Nephron (organoid): Measurements from ENCODE around the gene SHC1.

Experiments
- H3K27ac Mint-ChIP-seq, 3 experiments: 2 replicates each; pipeline ENCODE4 v1.8.0; 2020; ENCODE audit warnings: mixed read lengths in 3 of 3, mild to moderate bottlenecking in 2 of 3, moderate library complexity in 1 of 3
- H3K27me3 Mint-ChIP-seq: 2 replicates; pipeline ENCODE4 v1.8.0; 2021; ENCODE audit warnings: low read depth, mild to moderate bottlenecking, moderate library complexity, mixed read lengths
- H3K36me3 Mint-ChIP-seq: 2 replicates; pipeline ENCODE4 v1.8.0; 2020; ENCODE audit warnings: low read depth, mixed read lengths
- H3K4me1 Mint-ChIP-seq: 2 replicates; pipeline ENCODE4 v1.8.0; 2020; ENCODE audit warnings: mixed read lengths
- H3K4me3 Mint-ChIP-seq, 3 experiments: 2 replicates each; pipeline ENCODE4 v1.8.0; 2020; ENCODE audit warnings: mild to moderate bottlenecking in 3 of 3, mixed read lengths in 3 of 3, moderate library complexity in 2 of 3
- H3K9me3 Mint-ChIP-seq: 2 replicates; pipeline ENCODE4 v1.8.0; 2020; ENCODE audit warnings: mixed read lengths
- TF ChIP-seq, protein P1 (sequence below), 3 experiments: fragments of 200-600 bp; sonication (generic); IDR thresholded peaks; one replicate each; pipeline ENCODE4 v1.5.0; 2021; ENCODE audit warnings: antibody characterized with exemption in 3 of 3; ENCODE audit not compliant: unreplicated experiment in 3 of 3

Gene SHC1

DNA sequence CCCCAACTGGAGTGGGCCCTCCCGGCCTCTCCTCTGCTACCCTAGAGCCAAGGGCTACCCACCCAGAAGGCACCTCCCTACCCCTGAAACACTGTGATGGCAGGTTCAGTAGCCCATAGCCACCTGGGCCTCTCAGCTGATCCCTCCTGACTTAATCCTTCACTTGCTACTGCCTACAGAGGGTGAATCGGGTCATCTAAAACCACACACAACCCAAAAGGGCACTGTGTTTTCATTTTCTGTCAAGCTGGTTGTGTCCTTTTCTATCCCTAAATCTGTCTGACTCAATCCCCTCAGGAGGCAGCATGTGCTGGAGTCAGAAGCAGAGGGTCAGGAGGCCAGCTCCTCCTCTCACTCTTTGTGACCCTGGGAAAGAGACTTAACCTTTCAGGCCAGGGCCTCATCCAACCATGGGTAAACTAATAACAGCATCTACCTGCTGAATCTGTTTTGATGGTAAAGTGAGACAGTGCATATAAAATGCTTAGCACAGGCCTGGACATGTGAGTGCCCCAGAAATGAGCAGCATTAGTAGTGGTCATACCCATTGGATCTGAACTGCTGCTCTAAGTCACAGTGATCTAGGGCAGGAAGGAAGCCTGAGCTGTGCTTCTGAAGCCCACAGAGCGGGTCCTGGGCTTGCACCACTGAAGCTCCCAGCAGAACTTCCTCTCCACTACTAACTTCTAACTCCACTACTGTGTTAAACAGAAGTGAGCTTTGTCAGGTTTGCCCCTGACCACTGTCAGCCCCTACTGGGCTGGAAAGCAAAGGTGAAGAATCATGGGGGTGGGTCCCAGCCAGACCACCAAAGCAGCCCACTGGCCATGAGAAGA is 45.0 kb downstream of the SHC1 start:
- H3K9me3 Mint-ChIP-seq = no peaks in the 10 kb centered on the region
- TF ChIP-seq, protein P1, sequence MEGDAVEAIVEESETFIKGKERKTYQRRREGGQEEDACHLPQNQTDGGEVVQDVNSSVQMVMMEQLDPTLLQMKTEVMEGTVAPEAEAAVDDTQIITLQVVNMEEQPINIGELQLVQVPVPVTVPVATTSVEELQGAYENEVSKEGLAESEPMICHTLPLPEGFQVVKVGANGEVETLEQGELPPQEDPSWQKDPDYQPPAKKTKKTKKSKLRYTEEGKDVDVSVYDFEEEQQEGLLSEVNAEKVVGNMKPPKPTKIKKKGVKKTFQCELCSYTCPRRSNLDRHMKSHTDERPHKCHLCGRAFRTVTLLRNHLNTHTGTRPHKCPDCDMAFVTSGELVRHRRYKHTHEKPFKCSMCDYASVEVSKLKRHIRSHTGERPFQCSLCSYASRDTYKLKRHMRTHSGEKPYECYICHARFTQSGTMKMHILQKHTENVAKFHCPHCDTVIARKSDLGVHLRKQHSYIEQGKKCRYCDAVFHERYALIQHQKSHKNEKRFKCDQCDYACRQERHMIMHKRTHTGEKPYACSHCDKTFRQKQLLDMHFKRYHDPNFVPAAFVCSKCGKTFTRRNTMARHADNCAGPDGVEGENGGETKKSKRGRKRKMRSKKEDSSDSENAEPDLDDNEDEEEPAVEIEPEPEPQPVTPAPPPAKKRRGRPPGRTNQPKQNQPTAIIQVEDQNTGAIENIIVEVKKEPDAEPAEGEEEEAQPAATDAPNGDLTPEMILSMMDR (IDR thresholded peaks at IDR 0.05; ENCODE audit: unreplicated experiment in 3 of 3) = no peak
- no peak overlapping the region for H3K27ac Mint-ChIP-seq
- peaks cover 44% of the 10 kb centered on the region for H3K36me3 Mint-ChIP-seq
- no peaks in the 10 kb centered on the region for H3K27me3 Mint-ChIP-seq
- no peak overlapping the region for H3K4me3 Mint-ChIP-seq
- no peaks in the 10 kb centered on the region for H3K4me1 Mint-ChIP-seq

- Mint-ChIP-seq H3K4me1 (no peaks in the 10 kb centered on the region), H3K27me3 (no peaks in the 10 kb centered on the region), H3K36me3 (peaks cover 38% of the 10 kb centered on the region), H3K9me3 (no peaks in the 10 kb centered on the region), H3K27ac (no peak overlapping the region), H3K4me3 (no peak overlapping the region)
- TF ChIP-seq, protein P1 (IDR thresholded peaks at IDR 0.05; ENCODE audit: unreplicated experiment in 3 of 3) = no peak
These were observed 46.9 kb downstream of the SHC1 start for GRCh38 chr1:154923695-154924094.

DNA sequence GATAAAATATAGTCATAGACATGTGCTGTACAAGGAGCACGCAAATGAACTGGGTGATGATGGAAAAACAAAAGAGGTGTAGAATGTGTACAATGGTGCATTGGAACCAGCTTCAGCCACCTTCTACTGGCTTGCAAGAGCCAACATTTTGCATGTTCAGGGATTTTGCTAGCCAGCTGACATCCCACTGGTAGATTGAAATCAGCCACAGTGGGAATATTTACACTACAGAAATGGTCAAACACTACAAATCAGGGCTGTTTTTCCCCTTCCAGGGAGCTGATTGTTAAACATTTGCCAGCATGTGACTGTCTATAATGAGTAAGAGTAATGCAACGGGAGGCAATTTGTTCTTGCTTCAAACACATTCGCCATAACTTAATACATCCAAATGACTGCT is 57.3 kb downstream of the SHC1 start:
- peaks cover 10% of the 10 kb centered on the region for H3K36me3 Mint-ChIP-seq
- H3K27ac Mint-ChIP-seq = no peak overlapping the region
- no peaks in the 10 kb centered on the region for H3K4me1 Mint-ChIP-seq
- H3K27me3 Mint-ChIP-seq = peaks cover 6% of the 10 kb centered on the region
- peaks cover 8% of the 10 kb centered on the region for H3K9me3 Mint-ChIP-seq
- TF ChIP-seq, protein P1 (IDR thresholded peaks at IDR 0.05; ENCODE audit: unreplicated experiment in 3 of 3) = no peak
- no peak overlapping the region for H3K4me3 Mint-ChIP-seq

- H3K36me3 Mint-ChIP-seq = peaks cover 10% of the 10 kb centered on the region
- H3K9me3 Mint-ChIP-seq = peaks cover 10% of the 10 kb centered on the region
- no peaks in the 10 kb centered on the region for H3K4me1 Mint-ChIP-seq
- H3K27ac Mint-ChIP-seq = no peak overlapping the region
- no peak overlapping the region for H3K4me3 Mint-ChIP-seq
- peaks cover 7% of the 10 kb centered on the region for H3K27me3 Mint-ChIP-seq
- TF ChIP-seq, protein P1 (IDR thresholded peaks at IDR 0.05; ENCODE audit: unreplicated experiment in 3 of 3) = no peak
These were observed 57.8 kb downstream of the SHC1 start for GRCh38 chr1:154912755-154913154.
